Measurements from ENCODE around the gene ALG1.

Gene ALG1

DNA sequence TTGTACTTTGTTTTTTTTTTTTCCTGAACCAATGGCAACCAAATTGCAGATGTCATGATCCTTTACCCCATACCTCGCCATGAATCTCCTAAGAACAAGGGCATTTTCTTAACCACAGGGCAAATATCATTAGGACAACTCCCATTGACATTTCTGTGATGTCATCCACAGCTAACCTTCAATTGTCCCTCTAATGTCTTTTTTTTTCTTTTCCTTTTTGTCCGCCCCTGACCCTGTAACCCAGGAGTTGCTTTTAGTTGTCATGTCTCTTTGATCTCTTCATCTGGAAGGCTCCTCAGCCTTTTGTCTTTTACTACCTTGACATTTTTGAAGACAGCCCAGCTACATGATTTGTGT is 37.5 kb upstream of the ALG1 start:
- H3K4me3 ChIP-seq (ENCODE audit: low read depth, low read length): peak overlapping the region; percentile 86
- TF ChIP-seq, protein P1, sequence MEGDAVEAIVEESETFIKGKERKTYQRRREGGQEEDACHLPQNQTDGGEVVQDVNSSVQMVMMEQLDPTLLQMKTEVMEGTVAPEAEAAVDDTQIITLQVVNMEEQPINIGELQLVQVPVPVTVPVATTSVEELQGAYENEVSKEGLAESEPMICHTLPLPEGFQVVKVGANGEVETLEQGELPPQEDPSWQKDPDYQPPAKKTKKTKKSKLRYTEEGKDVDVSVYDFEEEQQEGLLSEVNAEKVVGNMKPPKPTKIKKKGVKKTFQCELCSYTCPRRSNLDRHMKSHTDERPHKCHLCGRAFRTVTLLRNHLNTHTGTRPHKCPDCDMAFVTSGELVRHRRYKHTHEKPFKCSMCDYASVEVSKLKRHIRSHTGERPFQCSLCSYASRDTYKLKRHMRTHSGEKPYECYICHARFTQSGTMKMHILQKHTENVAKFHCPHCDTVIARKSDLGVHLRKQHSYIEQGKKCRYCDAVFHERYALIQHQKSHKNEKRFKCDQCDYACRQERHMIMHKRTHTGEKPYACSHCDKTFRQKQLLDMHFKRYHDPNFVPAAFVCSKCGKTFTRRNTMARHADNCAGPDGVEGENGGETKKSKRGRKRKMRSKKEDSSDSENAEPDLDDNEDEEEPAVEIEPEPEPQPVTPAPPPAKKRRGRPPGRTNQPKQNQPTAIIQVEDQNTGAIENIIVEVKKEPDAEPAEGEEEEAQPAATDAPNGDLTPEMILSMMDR (IDR thresholded peaks at IDR 0.05; ENCODE audit: borderline replicate concordance, insufficient read depth, low read depth, low read length): no peak

DNA sequence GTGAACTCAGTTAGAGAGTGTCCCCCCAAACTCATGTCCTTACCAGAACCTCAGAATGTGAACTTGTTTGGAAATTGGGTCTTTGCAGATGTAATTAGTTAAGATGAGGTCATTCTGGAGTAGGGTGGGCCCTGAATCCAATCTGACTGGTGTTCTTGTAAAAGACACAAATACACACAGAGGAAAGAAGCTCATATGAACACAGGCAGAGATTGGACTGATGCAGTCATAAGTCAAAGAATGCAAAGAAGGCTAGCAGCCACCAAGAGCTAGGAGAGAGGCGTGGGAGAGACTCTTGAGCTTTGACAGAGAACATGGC is 35.8 kb upstream of the ALG1 start:
- H3K4me3 ChIP-seq (ENCODE audit: low read depth, low read length): no peak overlapping the region
- TF ChIP-seq, protein P1 (IDR thresholded peaks at IDR 0.05; ENCODE audit: borderline replicate concordance, insufficient read depth, low read depth, low read length): no peak

DNA sequence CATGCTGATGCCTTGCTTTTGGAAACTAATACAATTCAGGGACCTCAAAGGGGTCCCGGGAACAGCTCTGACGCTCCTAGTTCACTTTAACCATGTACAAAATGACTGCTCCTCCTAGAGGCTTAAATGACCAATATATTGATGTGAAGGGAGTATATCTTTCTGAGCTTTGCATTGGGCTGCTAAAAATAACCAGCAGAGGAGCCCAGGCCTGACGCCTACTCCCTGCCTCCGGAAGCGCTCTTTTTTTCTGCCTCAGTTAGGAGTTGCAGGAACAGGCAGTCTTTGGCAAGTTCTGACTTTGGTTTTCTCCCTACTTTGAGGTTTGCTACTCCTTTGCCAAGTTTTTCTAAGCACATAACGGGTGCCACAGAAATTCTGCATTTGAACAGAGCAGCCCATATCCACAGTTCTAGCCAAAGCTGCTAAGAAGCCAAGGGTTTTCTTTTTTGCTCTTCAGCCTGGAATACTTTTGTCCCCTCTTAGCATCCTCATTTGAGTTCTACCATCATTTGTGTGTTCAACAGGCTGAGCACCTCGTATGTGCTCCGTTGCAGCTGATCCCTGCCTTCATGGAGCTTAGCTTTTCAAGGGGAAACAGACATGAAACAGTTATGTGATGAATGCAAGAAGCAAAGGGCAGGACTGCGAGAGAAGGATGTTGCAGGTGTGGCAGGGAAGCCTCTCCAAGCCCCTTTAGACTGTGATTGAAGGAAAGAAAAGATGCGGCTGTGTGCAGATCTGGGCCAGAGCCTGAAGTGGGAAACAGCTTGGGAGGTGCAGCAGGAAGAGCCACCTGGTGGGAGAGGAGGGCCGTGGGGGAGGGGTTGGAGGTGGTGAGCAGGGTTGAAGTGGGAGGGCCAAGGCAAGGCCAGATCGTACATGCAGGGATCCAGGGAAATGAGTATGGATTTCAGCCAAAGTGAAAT is 35.2 kb upstream of the ALG1 start:
- no peak overlapping the region for H3K4me3 ChIP-seq (ENCODE audit: low read depth, low read length)
- TF ChIP-seq, protein P1 (IDR thresholded peaks at IDR 0.05; ENCODE audit: borderline replicate concordance, insufficient read depth, low read depth, low read length): no peak

DNA sequence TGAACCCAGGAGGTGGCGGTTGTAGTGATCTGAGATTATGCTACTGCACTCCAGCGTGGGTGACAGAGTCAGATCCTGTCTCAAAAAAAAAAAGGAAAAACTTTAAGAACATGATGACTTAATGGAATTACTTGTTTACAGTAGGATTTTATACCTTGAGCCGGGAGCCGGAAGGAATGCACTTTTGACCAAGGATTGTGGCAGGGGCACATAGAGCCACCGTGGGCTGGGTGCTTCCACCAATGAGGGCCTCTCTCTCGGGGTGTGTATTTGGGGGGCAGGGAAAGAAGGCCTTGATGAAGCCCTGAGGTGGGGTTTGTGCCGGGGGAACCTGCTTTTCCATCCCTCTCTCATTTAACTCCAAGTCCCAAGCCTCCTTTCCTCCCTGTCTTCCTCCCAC is 31.2 kb upstream of the ALG1 start:
- H3K4me3 ChIP-seq (ENCODE audit: low read depth, low read length): no peak overlapping the region
- TF ChIP-seq, protein P1 (IDR thresholded peaks at IDR 0.05; ENCODE audit: borderline replicate concordance, insufficient read depth, low read depth, low read length): no peak

DNA sequence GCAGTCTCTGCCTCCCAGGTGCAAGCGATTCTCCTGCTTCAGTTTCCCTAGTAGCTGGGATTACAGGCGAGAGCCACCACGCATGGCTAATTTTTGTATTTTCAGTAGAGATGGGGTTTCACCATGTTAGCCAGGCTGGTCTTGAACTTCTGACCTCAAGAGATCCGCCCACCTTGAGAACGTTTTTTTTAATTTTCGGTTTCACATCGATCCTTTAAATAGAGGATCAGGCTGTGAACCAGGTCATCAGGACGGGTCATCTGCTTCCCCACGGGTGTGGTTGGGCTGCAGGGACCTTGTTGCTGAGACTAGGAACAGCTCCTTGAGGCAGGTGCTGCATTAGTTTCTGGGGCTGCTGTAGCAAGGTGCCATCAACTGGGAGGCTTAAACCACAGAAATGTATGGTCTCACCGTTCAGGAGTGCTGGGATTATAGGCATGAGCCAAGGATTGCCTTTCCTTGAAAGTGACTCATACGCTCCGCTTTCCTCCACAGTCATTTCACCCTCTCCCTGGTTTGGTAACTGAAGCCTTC is 30.0 kb upstream of the ALG1 start:
- no peak overlapping the region for H3K4me3 ChIP-seq (ENCODE audit: low read depth, low read length)
- TF ChIP-seq, protein P1 (IDR thresholded peaks at IDR 0.05; ENCODE audit: borderline replicate concordance, insufficient read depth, low read depth, low read length): no peak

DNA sequence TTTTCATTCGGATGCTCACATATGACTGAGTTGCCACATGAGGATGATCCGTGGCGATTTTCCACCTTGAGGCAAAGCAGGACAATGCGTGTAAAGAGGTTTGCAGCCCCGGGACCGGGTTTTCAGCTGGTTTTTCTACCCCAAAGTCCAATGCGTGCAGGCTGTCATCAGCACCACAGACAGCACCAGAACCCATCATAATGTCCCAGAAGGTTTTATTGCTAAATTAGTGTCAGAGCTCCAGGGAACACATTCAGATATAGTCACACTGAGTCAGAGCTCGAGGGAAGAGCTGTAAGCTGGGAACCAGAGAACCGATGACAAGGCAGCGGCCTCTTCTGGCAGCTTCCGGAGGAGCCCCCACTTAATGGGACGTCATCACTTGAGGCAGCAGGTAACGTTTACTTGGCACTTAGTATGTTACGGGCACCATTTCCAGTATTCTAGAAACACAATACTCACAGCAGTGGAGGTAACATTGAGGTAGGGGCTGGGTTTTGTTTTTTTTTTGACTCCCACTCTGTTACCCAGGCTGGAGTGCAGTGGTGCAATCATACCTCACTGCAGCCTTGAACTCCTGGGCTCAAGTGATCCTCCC is 29.0 kb upstream of the ALG1 start:
- no peak overlapping the region for H3K4me3 ChIP-seq (ENCODE audit: low read depth, low read length)
- TF ChIP-seq, protein P1 (IDR thresholded peaks at IDR 0.05; ENCODE audit: borderline replicate concordance, insufficient read depth, low read depth, low read length): no peak
